ENCODE measurements around the gene INPP5A.

INPP5A gene

DNA sequence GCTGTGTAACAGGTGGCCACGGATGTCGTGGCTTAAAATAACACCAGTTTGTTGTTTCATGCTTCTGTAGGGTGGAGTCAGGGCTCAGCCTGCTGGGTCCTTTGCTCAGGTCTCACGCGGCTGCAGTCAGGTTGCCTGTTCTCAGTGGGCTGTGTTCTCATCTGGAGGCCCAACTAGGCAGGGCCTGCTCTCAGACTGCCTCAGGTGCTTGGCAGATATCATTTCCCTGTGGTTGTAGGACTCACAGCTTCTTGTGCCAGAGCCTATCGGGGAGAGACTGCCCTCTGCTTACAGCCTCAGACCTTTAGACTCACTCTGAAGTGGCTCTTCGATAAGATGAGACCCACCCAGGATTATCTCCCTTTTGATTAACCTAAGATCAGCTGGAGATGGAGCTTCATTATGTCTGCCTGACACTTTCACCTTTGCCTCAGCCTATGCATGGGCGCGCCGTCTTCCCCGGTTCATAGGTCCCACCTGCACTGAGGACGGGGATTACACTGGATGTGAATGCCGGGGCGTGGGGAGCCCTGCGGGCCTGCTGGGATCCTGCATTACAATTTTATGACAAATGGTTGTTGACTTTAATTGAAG lies 55.3 kb downstream of the INPP5A start:
- in situ Hi-C loops (cut with HindIII; ENCODE audit: low pct_ligation_motif_present, low sequenced_read_pairs): no loop called here
- Histone ChIP-seq H3K4me3 (ENCODE audit: low read depth, low read length) (no peak overlapping the region), H3K27ac (no peak overlapping the region), H3K36me3 (replicated peaks) (no peaks in the 10 kb centered on the region), H3K27me3 (replicated peaks) (no peaks in the 10 kb centered on the region)
- DNase-seq: no peak
- TF ChIP-seq, protein P1, sequence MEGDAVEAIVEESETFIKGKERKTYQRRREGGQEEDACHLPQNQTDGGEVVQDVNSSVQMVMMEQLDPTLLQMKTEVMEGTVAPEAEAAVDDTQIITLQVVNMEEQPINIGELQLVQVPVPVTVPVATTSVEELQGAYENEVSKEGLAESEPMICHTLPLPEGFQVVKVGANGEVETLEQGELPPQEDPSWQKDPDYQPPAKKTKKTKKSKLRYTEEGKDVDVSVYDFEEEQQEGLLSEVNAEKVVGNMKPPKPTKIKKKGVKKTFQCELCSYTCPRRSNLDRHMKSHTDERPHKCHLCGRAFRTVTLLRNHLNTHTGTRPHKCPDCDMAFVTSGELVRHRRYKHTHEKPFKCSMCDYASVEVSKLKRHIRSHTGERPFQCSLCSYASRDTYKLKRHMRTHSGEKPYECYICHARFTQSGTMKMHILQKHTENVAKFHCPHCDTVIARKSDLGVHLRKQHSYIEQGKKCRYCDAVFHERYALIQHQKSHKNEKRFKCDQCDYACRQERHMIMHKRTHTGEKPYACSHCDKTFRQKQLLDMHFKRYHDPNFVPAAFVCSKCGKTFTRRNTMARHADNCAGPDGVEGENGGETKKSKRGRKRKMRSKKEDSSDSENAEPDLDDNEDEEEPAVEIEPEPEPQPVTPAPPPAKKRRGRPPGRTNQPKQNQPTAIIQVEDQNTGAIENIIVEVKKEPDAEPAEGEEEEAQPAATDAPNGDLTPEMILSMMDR (IDR thresholded peaks at IDR 0.05; ENCODE audit: low read depth, low read length, missing control alignments): no peak

DNA sequence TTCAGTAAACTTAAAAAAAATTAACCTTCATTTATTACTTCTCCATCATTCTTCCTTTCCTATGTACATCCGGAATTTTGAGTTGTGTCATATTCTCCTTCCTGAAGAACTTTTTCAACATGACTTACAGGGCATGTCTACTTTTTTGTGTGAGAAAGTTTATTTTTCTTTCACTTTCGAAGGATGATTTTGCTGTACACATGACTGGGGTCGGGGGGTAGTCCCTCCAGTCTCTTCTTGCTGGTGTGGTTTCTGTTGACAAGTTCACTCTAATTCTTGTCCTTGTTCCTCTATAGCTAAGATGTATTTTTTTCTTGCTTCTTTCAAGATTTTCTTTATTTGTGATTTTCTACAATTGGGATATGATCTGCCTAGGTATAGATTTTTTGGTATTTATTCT lies 55.8 kb downstream of the INPP5A start:
- H3K27me3 ChIP-seq (replicated peaks): no peaks in the 10 kb centered on the region
- DNase-seq: no peak
- TF ChIP-seq, protein P1 (IDR thresholded peaks at IDR 0.05; ENCODE audit: low read depth, low read length, missing control alignments): no peak
- in situ Hi-C loops (cut with HindIII; ENCODE audit: low pct_ligation_motif_present, low sequenced_read_pairs): no loop called here
- H3K36me3 ChIP-seq (replicated peaks): no peaks in the 10 kb centered on the region
- no peak overlapping the region for H3K27ac ChIP-seq
- no peak overlapping the region for H3K4me3 ChIP-seq (ENCODE audit: low read depth, low read length)

DNA sequence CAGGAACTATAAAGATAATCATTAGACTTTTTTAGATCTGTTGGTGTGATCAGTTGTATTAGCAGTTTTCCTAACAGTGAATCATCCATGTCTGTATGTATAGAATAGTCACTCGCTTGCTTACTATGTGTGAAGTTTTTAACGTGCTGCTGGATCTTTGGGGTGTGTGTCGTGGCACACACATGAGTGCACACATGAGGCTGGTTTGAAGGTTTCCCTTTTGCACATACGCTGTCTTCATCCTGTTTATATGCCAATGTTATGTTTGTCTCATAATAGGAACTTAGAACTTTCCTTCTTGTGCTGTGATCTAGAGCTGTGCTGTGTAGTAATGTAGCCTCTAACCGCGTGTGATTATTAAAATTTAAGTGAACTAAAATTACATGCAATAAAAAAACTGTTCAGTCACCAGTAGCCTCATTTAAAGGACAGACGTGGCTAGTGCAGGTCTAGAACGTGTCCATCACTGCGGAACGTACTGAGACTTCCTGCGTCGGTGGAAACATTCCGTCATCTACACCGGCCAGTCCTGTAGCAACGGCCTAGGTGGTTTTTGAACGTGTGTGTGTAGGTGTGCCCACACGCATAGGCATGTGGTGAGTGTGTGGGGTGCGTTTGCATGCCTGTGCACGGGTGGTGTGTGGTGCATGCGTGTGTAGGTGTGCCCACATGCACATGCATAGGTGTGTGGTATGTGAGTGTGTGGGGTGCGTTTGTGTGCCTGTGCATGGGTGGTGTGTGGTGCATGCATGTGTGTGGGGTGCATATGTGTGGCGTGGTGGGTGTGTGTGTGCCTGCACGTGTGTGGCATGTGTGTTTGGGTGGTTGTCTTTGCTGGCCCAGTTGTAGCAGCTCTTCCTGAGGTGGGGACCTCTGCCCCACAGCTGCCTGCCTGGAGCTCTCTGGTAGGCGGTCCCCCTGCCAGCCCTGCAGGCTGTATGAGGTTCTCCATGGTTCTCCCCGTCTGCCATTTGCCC lies 56.6 kb downstream of the INPP5A start:
- TF ChIP-seq, protein P1 (IDR thresholded peaks at IDR 0.05; ENCODE audit: low read depth, low read length, missing control alignments): no peak
- in situ Hi-C loops (cut with HindIII; ENCODE audit: low pct_ligation_motif_present, low sequenced_read_pairs): no loop called here
- no peak for DNase-seq
- H3K27me3 ChIP-seq (replicated peaks): no peaks in the 10 kb centered on the region
- H3K27ac ChIP-seq: no peak overlapping the region
- no peaks in the 10 kb centered on the region for H3K36me3 ChIP-seq (replicated peaks)
- no peak overlapping the region for H3K4me3 ChIP-seq (ENCODE audit: low read depth, low read length)

DNA sequence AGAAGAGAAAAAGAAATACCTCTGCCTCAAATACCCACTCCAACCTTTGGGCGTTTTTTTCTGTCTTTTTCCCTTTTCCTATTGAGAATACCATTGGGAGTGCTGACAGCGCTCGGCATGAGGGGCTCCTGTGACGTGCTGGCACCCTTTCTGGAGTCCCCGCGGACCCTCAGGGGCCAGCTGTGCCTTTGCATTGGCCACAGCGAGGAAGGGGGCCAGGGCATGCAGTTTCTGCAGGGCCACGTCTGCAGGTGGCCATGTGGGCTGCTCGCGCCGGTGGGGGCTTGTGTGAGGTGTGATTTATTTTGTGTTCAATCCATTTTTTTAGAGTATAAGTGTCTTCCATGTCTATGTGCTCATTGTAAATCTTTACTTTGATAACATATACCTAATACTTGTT lies 57.4 kb downstream of the INPP5A start:
- TF ChIP-seq, protein P1 (IDR thresholded peaks at IDR 0.05; ENCODE audit: low read depth, low read length, missing control alignments): no peak
- in situ Hi-C loops (cut with HindIII; ENCODE audit: low pct_ligation_motif_present, low sequenced_read_pairs): no loop called here
- Histone ChIP-seq H3K36me3 (replicated peaks) (no peaks in the 10 kb centered on the region), H3K4me3 (ENCODE audit: low read depth, low read length) (no peak overlapping the region), H3K27me3 (replicated peaks) (no peaks in the 10 kb centered on the region), H3K27ac (no peak overlapping the region)
- DNase-seq: no peak

DNA sequence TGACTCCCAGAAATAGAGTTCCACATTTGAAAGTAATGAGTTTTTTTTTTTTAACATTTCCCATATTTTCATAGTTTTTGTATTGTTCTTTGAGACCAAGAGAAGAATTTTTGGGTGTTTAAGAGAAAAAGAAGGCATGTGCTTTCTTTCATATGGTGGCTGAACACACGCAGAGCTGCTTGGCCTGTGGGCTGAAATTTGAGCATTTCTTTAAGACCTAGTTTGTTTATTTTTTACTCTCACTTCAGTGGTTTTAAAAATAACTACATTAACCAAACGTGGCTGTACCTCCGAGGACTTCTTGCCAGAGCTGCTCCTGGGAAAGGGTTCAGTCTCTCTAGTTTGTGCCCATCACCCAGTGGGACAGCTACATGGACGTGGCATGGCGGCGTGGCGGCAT lies 58.3 kb downstream of the INPP5A start:
- Histone ChIP-seq H3K27ac (no peak overlapping the region), H3K4me3 (ENCODE audit: low read depth, low read length) (no peak overlapping the region), H3K27me3 (replicated peaks) (no peaks in the 10 kb centered on the region), H3K36me3 (replicated peaks) (no peaks in the 10 kb centered on the region)
- TF ChIP-seq, protein P1 (IDR thresholded peaks at IDR 0.05; ENCODE audit: low read depth, low read length, missing control alignments): no peak
- in situ Hi-C loops (cut with HindIII; ENCODE audit: low pct_ligation_motif_present, low sequenced_read_pairs): no loop called here
- DNase-seq: no peak
